Skeletal muscle tissue (tissue), 4 donors: ENCODE data around the gene ANKRD28. TPM values are rescaled to one million over a fixed set of nuclear protein-coding genes. Genes with fewer than 3 reads are reported as not detected.

Experiments used
- H3K27ac ChIP-seq: one replicate; pipeline ENCODE4 v1.7.0; 2013; ENCODE audit warnings: mild to moderate bottlenecking, low read depth, low read length, inconsistent platforms
- H3K27me3 ChIP-seq, 3 donors: one replicate each; pipeline ENCODE4 v1.7.0; 2013; ENCODE audit warnings: low read length in 3 of 3; ENCODE audit not compliant: control insufficient read depth in 3 of 3, insufficient read depth in 3 of 3
- H3K36me3 ChIP-seq, 3 donors: one replicate each; pipeline ENCODE4 v1.7.0; 2013; ENCODE audit warnings: low read length in 3 of 3; ENCODE audit not compliant: control insufficient read depth in 3 of 3, insufficient read depth in 3 of 3
- H3K4me1 ChIP-seq, 3 donors: one replicate each; pipeline ENCODE4 v1.7.0; 2013; ENCODE audit warnings: low read length in 3 of 3, mild to moderate bottlenecking in 3 of 3; ENCODE audit not compliant: control insufficient read depth in 3 of 3, insufficient read depth in 3 of 3
- H3K4me3 ChIP-seq, 3 donors: one replicate each; pipeline ENCODE4 v1.7.0; 2013; ENCODE audit warnings: low read length in 3 of 3
- H3K9ac ChIP-seq, 3 donors: one replicate each; pipeline ENCODE4 v1.7.0; 2013; ENCODE audit warnings: low read length in 3 of 3, mild to moderate bottlenecking in 3 of 3, moderate library complexity in 2 of 3, low read depth in 1 of 3
- H3K9me3 ChIP-seq, 3 donors: one replicate each; pipeline ENCODE4 v1.7.0; 2013; ENCODE audit warnings: low read length in 3 of 3; ENCODE audit not compliant: control insufficient read depth in 3 of 3
- total RNA-seq: library from RNA; depleted of rRNA; stranded (reverse); fragments of >200 nt; gene quantifications from one replicate; pipeline ENCODE4 v1.2.3, GENCODE V29; 2014
- donor health status: Osteomylitis.

The ANKRD28 gene
- total RNA-seq, 1 donor from 2014 or later, result 43.8 TPM

GRCh38 chr3:15690230-15690629 is 107.5 kb downstream of the ANKRD28 start:
- peaks cover 10 to 46% (median 41%) of the 10 kb centered on the region in 3 donors for H3K36me3 ChIP-seq
- no peak overlapping the region for H3K4me3 ChIP-seq
- no peak overlapping the region for H3K27ac ChIP-seq

GRCh38 chr3:15685927-15686326 is 111.9 kb downstream of the ANKRD28 start:
- Histone ChIP-seq H3K36me3 (peaks cover 8 to 47% (median 36%) of the 10 kb centered on the region in 3 donors), H3K4me3 (no peak overlapping the region), H3K27ac (no peak overlapping the region), H3K4me1 (peaks cover 4 to 8% (median 6%) of the 10 kb centered on the region in 3 donors), H3K27me3 (no peaks in the 10 kb centered on the region), H3K9ac (no peak overlapping the region), H3K9me3 (no peaks in the 10 kb centered on the region)

More at GRCh38 chr3:15690230-15690629, 107.5 kb downstream of the ANKRD28 start:
- Histone ChIP-seq H3K9ac (no peak overlapping the region), H3K9me3 (no peaks in the 10 kb centered on the region), H3K27me3 (no peaks in the 10 kb centered on the region), H3K4me1 (no peaks in the 10 kb centered on the region)

GRCh38 chr3:15683253-15683652 is 114.5 kb downstream of the ANKRD28 start:
- peak overlapping the region in 1 of 3 donors; percentile 6 for H3K9ac ChIP-seq
- no peak overlapping the region for H3K27ac ChIP-seq
- no peaks in the 10 kb centered on the region for H3K27me3 ChIP-seq
- H3K4me3 ChIP-seq, result no peak overlapping the region
- peaks cover 10 to 39% (median 32%) of the 10 kb centered on the region in 3 donors for H3K36me3 ChIP-seq
- H3K9me3 ChIP-seq, result no peaks in the 10 kb centered on the region
- peaks cover 4 to 8% (median 6%) of the 10 kb centered on the region in 3 donors for H3K4me1 ChIP-seq

GRCh38 chr3:15682561-15683185 is 115.1 kb downstream of the ANKRD28 start:
- H3K4me3 ChIP-seq, result no peak overlapping the region
- H3K4me1 ChIP-seq, result peaks cover 4 to 8% (median 6%) of the 10 kb centered on the region in 3 donors
- no peaks in the 10 kb centered on the region for H3K27me3 ChIP-seq
- peaks cover 15 to 39% (median 35%) of the 10 kb centered on the region in 3 donors for H3K36me3 ChIP-seq
- H3K9ac ChIP-seq, result peak overlapping the region in 1 of 3 donors; percentile 6
- H3K9me3 ChIP-seq, result no peaks in the 10 kb centered on the region
- no peak overlapping the region for H3K27ac ChIP-seq

- Histone ChIP-seq H3K27me3 (no peaks in the 10 kb centered on the region), H3K9me3 (no peaks in the 10 kb centered on the region), H3K27ac (no peak overlapping the region), H3K36me3 (peaks cover 19 to 42% (median 42%) of the 10 kb centered on the region in 3 donors), H3K9ac (no peak overlapping the region), H3K4me1 (peaks cover 4 to 8% (median 6%) of the 10 kb centered on the region in 3 donors), H3K4me3 (no peak overlapping the region)
These were observed 116.1 kb downstream of the ANKRD28 start for GRCh38 chr3:15681668-15682067.

GRCh38 chr3:15679306-15679705 is 118.5 kb downstream of the ANKRD28 start:
- Histone ChIP-seq H3K4me1 (peaks cover 4 to 8% (median 6%) of the 10 kb centered on the region in 3 donors), H3K27ac (no peak overlapping the region)

GRCh38 chr3:15676259-15676658 is 121.5 kb downstream of the ANKRD28 start:
- Histone ChIP-seq H3K27me3 (no peaks in the 10 kb centered on the region), H3K4me1 (peaks cover 0 to 3% (median 0%) of the 10 kb centered on the region in 3 donors), H3K9ac (peak overlapping the region in 1 of 3 donors; percentile 46), H3K36me3 (peaks cover 25 to 46% (median 37%) of the 10 kb centered on the region in 3 donors), H3K9me3 (no peaks in the 10 kb centered on the region), H3K4me3 (no peak overlapping the region), H3K27ac (no peak overlapping the region)

More at GRCh38 chr3:15679306-15679705, 118.5 kb downstream of the ANKRD28 start:
- Histone ChIP-seq H3K27me3 (no peaks in the 10 kb centered on the region), H3K4me3 (no peak overlapping the region), H3K9ac (no peak overlapping the region), H3K36me3 (peaks cover 23 to 38% (median 31%) of the 10 kb centered on the region in 3 donors), H3K9me3 (no peaks in the 10 kb centered on the region)

GRCh38 chr3:15673536-15673935 is 124.2 kb downstream of the ANKRD28 start:
- Histone ChIP-seq H3K4me1 (peaks cover 0 to 3% (median 3%) of the 10 kb centered on the region in 3 donors), H3K36me3 (peaks cover 26 to 55% (median 32%) of the 10 kb centered on the region in 3 donors), H3K9ac (no peak overlapping the region), H3K9me3 (no peaks in the 10 kb centered on the region), H3K27me3 (no peaks in the 10 kb centered on the region), H3K4me3 (no peak overlapping the region), H3K27ac (peak overlapping the region; percentile 21)

GRCh38 chr3:15667484-15667883 is 130.3 kb downstream of the ANKRD28 start:
- no peaks in the 10 kb centered on the region for H3K27me3 ChIP-seq
- H3K4me1 ChIP-seq, result peaks cover 0 to 8% (median 3%) of the 10 kb centered on the region in 3 donors
- peak overlapping the region; percentile 61 for H3K27ac ChIP-seq
- no peak overlapping the region for H3K9ac ChIP-seq
- peaks cover 7 to 20% (median 9%) of the 10 kb centered on the region in 3 donors for H3K36me3 ChIP-seq
- no peak overlapping the region for H3K4me3 ChIP-seq
- no peaks in the 10 kb centered on the region for H3K9me3 ChIP-seq

GRCh38 chr3:15666277-15666676 is 131.5 kb downstream of the ANKRD28 start:
- no peaks in the 10 kb centered on the region for H3K27me3 ChIP-seq
- H3K36me3 ChIP-seq, result peaks cover 7 to 19% (median 8%) of the 10 kb centered on the region in 3 donors
- peak overlapping the region; percentile 61 for H3K27ac ChIP-seq
- no peak overlapping the region for H3K9ac ChIP-seq
- no peak overlapping the region for H3K4me3 ChIP-seq
- H3K9me3 ChIP-seq, result no peaks in the 10 kb centered on the region
- peaks cover 0 to 8% (median 3%) of the 10 kb centered on the region in 3 donors for H3K4me1 ChIP-seq
